GM15510 (cell line): Measurements from ENCODE around the gene SMPD4.
"Not testable (repeated sequence)": the region's sequence is repeated elsewhere in the genome, so short reads cannot be mapped to it uniquely, and the experiment has no call there.

Source experiments
- POLR2A ChIP-seq: IDR thresholded peaks from 3 replicates; pipeline ENCODE4 v1.6.1; 2011; ENCODE audit warnings: borderline replicate concordance; ENCODE audit not compliant: insufficient read length; ENCODE audit errors: extremely low read depth

The SMPD4 gene

DNA sequence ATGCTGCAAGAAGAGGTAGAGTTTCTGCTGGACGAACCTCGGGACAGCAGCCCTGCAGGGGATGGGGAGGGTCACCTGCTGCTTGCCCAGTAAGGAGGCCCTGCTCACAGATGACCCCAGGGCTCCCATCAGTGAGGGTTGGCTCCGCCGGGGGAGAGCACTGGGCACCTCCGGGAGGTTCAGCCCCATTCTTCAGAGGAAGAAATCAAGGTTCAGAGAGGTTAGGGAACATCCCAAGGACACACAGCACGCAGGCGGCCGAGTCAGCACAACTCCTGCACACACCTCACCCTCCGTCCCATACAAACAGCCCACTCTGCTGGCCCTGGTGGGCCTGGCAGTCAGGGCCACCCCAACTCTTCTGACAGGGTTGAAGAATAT is 24.8 kb downstream of the SMPD4 start:
- no peak for TF ChIP-seq POLR2A

- TF ChIP-seq POLR2A: no peak
These were observed 26.3 kb downstream of the SMPD4 start for GRCh38 chr2:130154773-130155765.

GRCh38 chr2:130152816-130153595 is 28.4 kb downstream of the SMPD4 start:
- TF ChIP-seq POLR2A: no peak

GRCh38 chr2:130150181-130151144 is 30.9 kb downstream of the SMPD4 start:
- no peak for TF ChIP-seq POLR2A

DNA sequence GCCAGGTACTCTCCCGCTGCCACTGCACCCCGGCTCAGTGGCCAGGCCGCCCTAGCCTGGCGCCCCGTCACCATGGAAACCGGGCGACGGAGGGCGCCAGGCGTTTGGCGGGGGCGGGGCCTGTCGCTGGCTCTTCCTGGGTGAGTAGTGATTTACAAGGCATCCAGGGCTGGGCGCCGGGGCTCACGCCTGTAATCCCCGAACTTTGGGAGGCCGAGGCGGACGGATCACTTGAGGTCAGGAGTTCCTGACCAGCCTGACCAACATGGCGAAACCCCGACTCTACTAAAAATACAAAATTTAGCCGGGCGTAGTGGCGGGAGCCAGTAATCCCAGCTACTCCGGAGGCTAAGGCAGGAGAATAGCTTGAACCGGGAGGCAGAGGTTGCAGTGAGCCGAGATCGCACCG is 36.4 kb downstream of the SMPD4 start, which contains the start of gene CCDC74B:
Gene CCDC74B, minus strand, starts transcription at position 107 of the 409 bp plus-strand sequence. CDS start 116 bp downstream, outside the sequence.
- not testable (repeated sequence) for TF ChIP-seq POLR2A

GRCh38 chr2:130135692-130136541 is 45.5 kb downstream of the SMPD4 start:
- no peak for TF ChIP-seq POLR2A

- TF ChIP-seq POLR2A: not testable (repeated sequence)
These were observed 52.1 kb downstream of the SMPD4 start, which contains the start of gene POTEF for GRCh38 chr2:130129120-130129829. TSS of gene POTEF (minus strand) at chr2:130129222. CDS start at chr2:130120515, 8,707 bp downstream.
